Left renal pelvis (tissue), 4 donors: ENCODE results near the gene KDM4F. TPM values are rescaled to one million over a fixed set of nuclear protein-coding genes. Genes with fewer than 3 reads are reported as not detected.

ENCODE experiments used
- DNase-seq, 4 donors: peaks; one replicate each; pipeline ENCODE4 v3.0.0-alpha.2; 2013; ENCODE audit warnings: low read depth in 4 of 4, low spot score in 3 of 4
- polyA plus RNA-seq, 4 donors: library from polyadenylated mRNA; unstranded; fragments of 120-200 nt; gene quantifications; one replicate each; pipeline ENCODE4 v1.2.1, GENCODE V29; 2013; ENCODE audit not compliant: insufficient read length in 4 of 4

The KDM4F gene
- polyA plus RNA-seq, 4 donors, result not detected

DNA sequence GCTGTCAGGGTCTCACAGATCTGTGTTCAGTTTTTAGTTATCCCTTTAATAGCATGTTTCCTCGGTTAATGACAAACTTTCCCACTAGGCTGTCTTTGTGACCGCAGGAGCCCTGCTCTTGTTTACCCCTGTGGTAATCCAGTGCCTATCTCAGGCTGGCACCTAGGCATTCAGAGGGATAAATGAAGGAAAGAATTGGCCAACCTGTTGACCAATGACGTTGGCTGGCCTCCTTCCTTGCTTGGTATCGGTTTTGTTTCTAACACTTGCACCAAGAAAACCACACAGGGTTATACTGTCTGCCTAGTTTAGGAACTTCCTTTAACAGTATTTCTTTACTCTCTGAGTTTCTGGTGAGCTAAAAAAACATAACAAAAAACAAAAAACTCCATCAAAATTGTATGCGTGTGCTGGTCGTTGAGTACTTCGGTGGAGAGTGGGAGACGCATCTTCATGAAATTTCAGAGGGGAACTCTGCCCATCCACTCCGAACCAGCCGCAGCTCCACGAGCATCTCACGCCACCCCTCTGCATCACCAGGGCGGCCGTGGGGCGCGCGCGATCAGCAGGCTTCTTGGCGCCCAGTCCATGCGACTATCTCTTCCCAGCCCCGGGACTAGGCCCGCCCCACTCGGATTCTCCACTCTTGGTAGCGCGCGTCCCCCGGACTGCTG is 39.9 kb downstream of the KDM4F start:
- DNase-seq, result no peak

DNA sequence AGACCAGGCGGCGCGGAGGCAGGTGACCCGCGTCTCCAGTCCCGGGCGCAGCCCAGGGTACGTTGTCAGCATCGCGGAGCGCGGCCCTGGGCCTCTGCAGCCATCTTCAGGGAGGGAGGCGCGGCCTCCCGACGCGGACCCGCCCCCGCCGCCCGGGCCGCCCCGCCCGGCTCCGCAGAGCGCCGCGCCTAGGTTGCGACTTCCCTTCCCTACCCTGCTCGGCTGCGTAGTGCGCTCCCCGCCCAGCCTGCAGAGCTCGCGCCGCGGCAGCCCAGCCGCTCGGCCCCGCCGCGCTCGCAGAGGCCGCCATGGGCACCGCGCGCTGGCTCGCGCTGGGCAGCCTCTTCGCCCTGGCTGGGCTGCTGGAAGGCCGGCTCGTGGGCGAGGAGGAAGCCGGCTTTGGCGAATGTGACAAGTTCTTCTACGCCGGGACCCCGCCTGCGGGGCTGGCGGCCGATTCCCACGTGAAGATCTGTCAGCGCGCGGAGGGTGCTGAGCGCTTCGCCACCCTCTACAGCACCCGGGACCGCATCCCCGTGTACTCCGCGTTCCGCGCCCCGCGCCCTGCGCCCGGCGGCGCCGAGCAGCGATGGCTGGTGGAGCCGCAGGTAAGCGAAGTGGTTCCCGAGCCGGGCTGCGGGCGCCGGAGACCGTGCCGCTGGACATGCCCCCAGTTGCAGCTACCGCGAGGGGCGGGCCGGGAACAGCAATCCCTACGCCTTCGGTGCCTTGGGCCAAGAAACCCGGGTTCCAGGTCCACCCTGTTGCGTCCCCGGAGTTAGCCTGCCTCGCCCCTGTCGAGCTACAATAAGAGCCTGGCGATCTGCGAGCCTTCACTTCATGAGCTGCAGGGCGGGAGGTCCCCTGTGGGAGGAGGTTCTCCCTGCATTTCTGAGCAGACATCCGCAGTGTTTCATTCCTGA is 40.7 kb downstream of the KDM4F start, which contains the start of gene ENDOD1:
Gene ENDOD1, plus strand, starts transcription at position 227 of the 923 bp plus-strand sequence. Its CDS starts 82 bp downstream, at position 309.
- DNase-seq, result peak in 1 of 4 donors; percentile 70

DNA sequence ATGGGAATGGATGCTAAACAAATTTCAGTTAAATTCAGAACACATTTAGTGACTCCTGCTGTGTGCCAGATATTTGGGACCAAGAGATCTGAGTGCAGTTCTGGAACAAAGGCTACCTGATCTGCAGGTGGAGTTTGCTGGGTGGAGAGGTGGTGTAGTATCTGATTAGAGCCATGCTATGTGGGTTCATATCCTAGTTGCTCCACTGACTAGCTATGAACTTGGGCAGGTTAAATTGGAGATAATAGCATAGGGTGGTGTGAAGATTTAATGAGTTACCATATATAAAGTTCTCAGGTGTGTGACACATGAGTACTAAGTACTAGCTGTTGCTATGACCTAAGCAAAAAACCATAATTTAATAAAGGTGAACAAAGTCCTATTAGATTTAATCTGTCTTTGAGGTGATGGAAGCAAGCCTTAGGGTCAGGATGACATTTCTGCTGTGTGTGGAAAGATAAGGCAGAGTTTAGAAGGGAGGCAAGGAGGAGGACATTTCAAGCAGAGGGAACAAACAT is 42.5 kb downstream of the KDM4F start:
- DNase-seq, result no peak

DNA sequence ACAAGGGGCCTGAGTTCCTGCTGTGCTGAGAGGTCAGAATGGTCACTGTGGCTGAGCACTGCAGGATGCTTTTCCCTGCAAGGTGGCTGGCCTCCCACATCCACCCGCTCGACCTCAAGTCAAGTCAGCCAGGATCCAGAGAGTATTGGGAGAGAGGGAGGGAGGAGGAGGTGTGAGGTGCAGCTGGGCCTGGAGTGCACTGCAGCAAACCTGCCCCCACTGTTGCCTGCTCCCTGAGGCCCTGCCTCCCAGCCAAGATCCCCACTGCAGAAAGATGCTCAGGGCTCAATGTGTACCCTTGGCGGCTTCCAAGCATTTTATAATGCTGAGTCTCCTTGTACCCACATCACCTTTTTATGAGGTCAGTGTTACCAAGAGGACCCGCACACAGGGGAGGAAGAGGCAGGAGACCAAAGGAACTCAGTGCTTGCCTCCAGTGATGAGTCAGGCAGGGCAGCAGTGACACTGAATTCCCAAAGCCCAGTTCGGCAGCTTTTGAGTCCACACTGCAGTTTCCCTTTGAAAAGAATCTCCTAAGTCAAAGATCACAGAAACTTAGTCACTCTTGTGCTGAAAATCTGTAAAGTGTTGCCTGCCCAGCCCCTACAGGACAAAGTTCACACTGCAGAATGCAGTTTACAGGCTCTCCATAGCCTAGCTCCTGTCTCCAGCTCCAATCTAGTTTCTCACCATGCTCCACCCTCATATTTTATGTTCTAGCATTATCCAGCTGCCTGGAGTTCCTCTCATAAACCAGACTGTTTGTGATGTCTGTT is 43.5 kb downstream of the KDM4F start:
- no peak for DNase-seq

DNA sequence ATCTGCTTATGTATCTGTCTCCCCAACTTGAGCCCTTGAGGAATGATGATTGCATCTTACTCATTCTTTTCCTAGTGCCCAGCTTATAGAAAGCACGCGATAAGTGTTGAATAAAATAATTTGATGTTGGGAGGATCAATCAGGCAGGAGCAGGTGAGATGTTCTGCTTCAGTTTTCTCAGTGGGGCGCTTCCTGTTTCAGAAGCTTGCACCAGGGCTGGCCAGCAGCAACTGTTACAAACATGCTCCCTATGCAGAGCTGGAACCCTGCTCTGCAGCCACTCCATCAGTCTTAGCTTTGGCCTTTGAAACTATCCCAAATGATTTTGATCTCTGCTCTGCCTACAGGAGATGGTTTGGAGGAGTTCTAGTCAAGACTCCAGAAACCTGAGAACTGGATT is 44.3 kb downstream of the KDM4F start:
- no peak for DNase-seq

DNA sequence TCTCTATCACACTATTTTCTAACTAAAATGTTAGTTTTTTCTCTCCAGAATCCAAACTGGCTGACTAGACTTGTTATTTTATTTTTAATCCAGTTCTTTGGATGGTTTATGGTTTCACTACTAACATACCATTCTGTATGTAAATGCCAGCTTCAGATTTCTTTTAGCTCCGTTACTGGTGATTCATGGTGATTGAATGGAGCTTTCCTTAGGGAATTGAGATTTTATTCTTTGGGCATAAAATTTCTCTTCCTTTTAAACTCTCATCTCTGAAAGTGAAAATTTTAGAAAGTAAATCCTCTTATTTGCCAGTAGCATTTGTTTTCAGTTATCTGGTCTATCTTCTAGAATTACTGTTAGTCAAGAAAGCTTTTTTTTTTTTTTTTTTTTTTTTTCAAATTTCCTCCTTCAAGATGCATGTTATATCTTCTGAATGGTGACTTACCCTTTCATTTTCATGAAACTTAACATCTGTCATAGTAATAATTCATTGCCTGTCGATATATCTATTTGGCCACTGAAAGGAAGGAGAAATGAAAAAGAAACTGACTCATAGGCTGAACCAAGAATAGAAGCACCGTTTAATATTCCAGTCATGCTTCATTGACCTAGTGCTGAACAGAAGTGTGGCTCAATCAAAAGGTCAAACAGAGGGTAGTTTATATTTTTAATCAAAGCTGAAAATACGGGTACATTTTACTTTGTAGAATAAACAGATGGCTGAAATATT is 46.8 kb downstream of the KDM4F start:
- no peak for DNase-seq

DNA sequence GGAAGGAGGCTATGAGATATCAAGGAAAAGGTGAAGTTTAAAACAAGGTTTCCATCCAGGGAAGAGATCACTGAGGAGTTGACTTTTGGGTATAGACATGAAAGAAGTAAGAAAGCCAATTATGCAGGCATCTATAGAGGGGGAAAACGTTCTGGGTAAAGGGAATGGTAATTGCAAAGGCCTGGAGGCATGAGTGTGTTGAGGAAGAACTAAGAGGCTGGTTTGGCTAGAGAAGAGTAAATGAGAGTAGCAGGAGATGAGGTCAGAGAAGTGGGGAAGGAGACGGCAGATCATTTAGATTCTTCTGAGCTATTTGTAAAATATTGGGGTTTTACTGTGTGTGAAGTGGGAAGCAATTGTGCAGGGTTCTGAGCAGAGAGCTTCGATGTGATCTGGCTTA is 48.0 kb downstream of the KDM4F start:
- DNase-seq, result no peak

DNA sequence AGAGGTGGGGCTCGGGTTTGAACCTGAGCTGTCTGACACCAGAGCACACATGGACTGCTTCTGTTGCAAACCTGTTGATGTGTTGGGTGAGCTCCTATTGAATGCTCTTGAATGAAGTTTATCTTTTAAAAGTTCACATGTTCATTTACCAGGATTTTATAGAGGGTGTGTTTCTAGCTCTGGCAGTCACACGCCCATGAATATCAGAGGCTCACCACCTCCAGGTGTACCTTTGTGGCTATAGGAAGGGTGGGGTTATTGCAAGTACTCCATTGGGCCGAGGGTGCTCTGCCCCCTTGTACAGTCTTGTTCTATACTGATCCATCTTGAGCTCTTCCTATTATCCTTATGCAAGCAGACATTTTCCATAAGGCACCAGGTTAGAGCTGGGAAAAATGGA is 49.6 kb downstream of the KDM4F start:
- no peak for DNase-seq

DNA sequence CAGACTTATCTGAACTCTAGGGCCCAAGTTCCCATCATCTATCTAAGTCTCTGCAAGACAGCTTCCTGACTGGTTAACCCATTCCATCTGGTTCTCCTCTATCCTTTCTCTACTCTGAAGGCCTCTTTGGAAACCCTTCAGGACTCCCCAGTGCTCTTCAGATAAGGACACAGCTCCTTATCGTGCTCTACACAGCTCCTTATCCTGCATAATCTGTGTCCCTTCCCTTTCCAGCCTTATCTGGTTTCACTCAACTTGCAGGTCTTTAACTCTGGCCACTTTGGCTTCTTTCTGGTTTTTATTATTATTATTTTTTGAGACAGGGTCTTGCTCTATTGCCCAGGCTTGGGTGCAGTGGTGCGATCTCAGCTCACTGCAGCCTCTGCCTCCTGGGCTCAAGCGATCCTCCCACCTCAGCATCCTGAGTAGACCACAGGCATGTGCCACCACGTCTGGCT is 51.0 kb downstream of the KDM4F start:
- DNase-seq, result no peak

Other genes with a start within 250 kb of the KDM4F start
- 100 to 1,000 TPM in 3 of 4 donors, 10 to 100 TPM in 1; 84.8 to 129 (median 117) TPM for gene CWC15, start 75.9 kb upstream of the KDM4F start, polyA plus RNA-seq
- gene KDM4D, start 75.7 kb upstream of the KDM4F start, polyA plus RNA-seq, result 1 to 10 TPM; 1.9 to 2.5 (median 2.3) TPM
- under 1 TPM; 0.11 to 0.34 (median 0.14) TPM for gene KDM4E, start 24.2 kb upstream of the KDM4F start, polyA plus RNA-seq
- 10 to 100 TPM; 52.9 to 76.9 (median 63.0) TPM for gene SRSF8, start 17.5 kb downstream of the KDM4F start, polyA plus RNA-seq
- 10 to 100 TPM; 14.8 to 22.8 (median 19.0) TPM for gene ENDOD1, start 40.4 kb downstream of the KDM4F start, polyA plus RNA-seq
- 10 to 100 TPM; 70.1 to 99.9 (median 75.7) TPM for gene SESN3, start 181.8 kb downstream of the KDM4F start, polyA plus RNA-seq